Activated B cell treated with CpG ODN at 0.5 μM for 24 hours (primary cell): Measurements from ENCODE around the gene CDH12. TPM values are rescaled to one million over a fixed set of nuclear protein-coding genes. Genes with fewer than 3 reads are reported as not detected.

Experiments
- ATAC-seq: fragments of 200-7000 bp; cut with Tn5 transposase; one replicate; pipeline ENCODE4 v1.10.0; 2021; ENCODE audit warnings: low read depth, mild to moderate bottlenecking, moderate library complexity
- CTCF ChIA-PET: fragments of 350-600 bp; sonication (Branson Sonifier 250); formaldehyde crosslinking; loops from one replicate; lab custom pipeline; 2021; ENCODE audit warnings: antibody characterized with exemption; lab: Charles Lee
- POLR2A ChIA-PET: fragments of 350-600 bp; sonication (Branson Sonifier 250); formaldehyde crosslinking; loops from one replicate; lab custom pipeline; 2021; ENCODE audit warnings: antibody characterized with exemption; lab: Charles Lee
- DNase-seq: peaks from one replicate; pipeline ENCODE4 v3.0.0; 2022
- H3K27ac Mint-ChIP-seq: one replicate; pipeline ENCODE4 v1.8.0; 2020; ENCODE audit warnings: mixed read lengths
- H3K27me3 Mint-ChIP-seq: one replicate; pipeline ENCODE4 v1.8.0; 2021; ENCODE audit warnings: mixed read lengths
- H3K36me3 Mint-ChIP-seq: one replicate; pipeline ENCODE4 v1.8.0; 2021; ENCODE audit warnings: low read depth, mixed read lengths
- H3K4me1 Mint-ChIP-seq: one replicate; pipeline ENCODE4 v1.8.0; 2021; ENCODE audit warnings: mixed read lengths
- H3K4me3 Mint-ChIP-seq: one replicate; pipeline ENCODE4 v1.8.0; 2020; ENCODE audit warnings: mild to moderate bottlenecking, mixed read lengths
- H3K9me3 Mint-ChIP-seq: one replicate; pipeline ENCODE4 v1.8.0; 2020; ENCODE audit warnings: mixed read lengths
- CTCF ChIP-seq: fragments of 200-600 bp; IDR thresholded peaks from one replicate; pipeline ENCODE4 v1.8.0; 2022; ENCODE audit warnings: antibody characterized with exemption, mild to moderate bottlenecking
- intact Hi-C: fragments of 100-400 bp; cut with micrococcal nuclease; formaldehyde crosslinking; loops from one replicate; pipeline ENCODE4 v1.15.1; 2024
- total RNA-seq: library from RNA; stranded (reverse); gene quantifications from 2 replicates; pipeline ENCODE4 v1.2.3, GENCODE V29; 2022

The CDH12 gene
- total RNA-seq, 1 donor from 2014 or later: not detected

GRCh38 chr5:22673131-22673530 is 180.0 kb downstream of the CDH12 start:
- intact Hi-C loops: no loop called here
- no peak for TF ChIP-seq CTCF

GRCh38 chr5:22669345-22669744 is 183.8 kb downstream of the CDH12 start:
- Mint-ChIP-seq H3K27me3 (no peaks in the 10 kb centered on the region), H3K4me3 (no peak overlapping the region), H3K36me3 (no peaks in the 10 kb centered on the region), H3K27ac (no peak overlapping the region), H3K9me3 (peaks cover 8% of the 10 kb centered on the region), H3K4me1 (no peaks in the 10 kb centered on the region)
- POLR2A ChIA-PET: no interaction called here
- intact Hi-C loops: no loop called here
- DNase-seq (no peak), ATAC-seq (no peak)
- CTCF ChIA-PET: no interaction called here
- TF ChIP-seq CTCF: no peak

More at GRCh38 chr5:22673131-22673530, 180.0 kb downstream of the CDH12 start:
- ChIA-PET POLR2A (no interaction called here), CTCF (no interaction called here)
- DNase-seq: no peak
- no peaks in the 10 kb centered on the region for H3K27me3 Mint-ChIP-seq
- ATAC-seq: no peak
- no peaks in the 10 kb centered on the region for H3K4me1 Mint-ChIP-seq
- H3K27ac Mint-ChIP-seq: no peak overlapping the region
- H3K9me3 Mint-ChIP-seq: peaks cover 11% of the 10 kb centered on the region
- H3K4me3 Mint-ChIP-seq: no peak overlapping the region
- H3K36me3 Mint-ChIP-seq: no peaks in the 10 kb centered on the region

- POLR2A ChIA-PET: no interaction called here
- no peak overlapping the region for H3K27ac Mint-ChIP-seq
- H3K27me3 Mint-ChIP-seq: no peaks in the 10 kb centered on the region
- CTCF ChIA-PET: no interaction called here
- intact Hi-C loops: no loop called here
- DNase-seq (no peak), ATAC-seq (no peak)
- TF ChIP-seq CTCF: no peak
- no peaks in the 10 kb centered on the region for H3K4me1 Mint-ChIP-seq
- no peak overlapping the region for H3K4me3 Mint-ChIP-seq
- H3K36me3 Mint-ChIP-seq: no peaks in the 10 kb centered on the region
- H3K9me3 Mint-ChIP-seq: peaks cover 4% of the 10 kb centered on the region
Measured at GRCh38 chr5:22665801-22666200, 187.3 kb downstream of the CDH12 start.

GRCh38 chr5:22663134-22663533 is 190.0 kb downstream of the CDH12 start:
- Mint-ChIP-seq H3K4me1 (no peaks in the 10 kb centered on the region), H3K27me3 (no peaks in the 10 kb centered on the region), H3K4me3 (no peak overlapping the region), H3K27ac (no peak overlapping the region), H3K9me3 (peaks cover 2% of the 10 kb centered on the region), H3K36me3 (no peaks in the 10 kb centered on the region)
- POLR2A ChIA-PET: no interaction called here
- intact Hi-C loops: no loop called here
- no peak for ATAC-seq
- no peak for TF ChIP-seq CTCF
- no peak for DNase-seq
- CTCF ChIA-PET: no interaction called here

GRCh38 chr5:22662391-22662790 is 190.8 kb downstream of the CDH12 start:
- no peak for TF ChIP-seq CTCF

More at GRCh38 chr5:22662391-22662790, 190.8 kb downstream of the CDH12 start:
- Mint-ChIP-seq H3K4me3 (no peak overlapping the region), H3K9me3 (peaks cover 2% of the 10 kb centered on the region), H3K36me3 (no peaks in the 10 kb centered on the region), H3K27me3 (no peaks in the 10 kb centered on the region), H3K4me1 (no peaks in the 10 kb centered on the region), H3K27ac (no peak overlapping the region)
- ATAC-seq (no peak), DNase-seq (no peak)
- intact Hi-C loops: no loop called here
- POLR2A ChIA-PET: no interaction called here
- CTCF ChIA-PET: no interaction called here
